Activated CD4-positive, alpha-beta T cell treated with anti-CD3 and anti-CD28 coated beads, Interleukin-10, Interleukin-2, amounts not matched to agents 100 ng/mL and 50 ng/mL, durations not matched to agents 16 hours and 8 hours (primary cell): ENCODE measurements around the gene HSPG2.

Experiments used
- DNase-seq: peaks from one replicate; pipeline ENCODE4 v3.0.0-alpha.2; 2020

Gene HSPG2

GRCh38 chr1:21878009-21878773, 58.9 kb downstream of the HSPG2 start:
- DNase-seq, result no peak

GRCh38 chr1:21876267-21876666, 60.8 kb downstream of the HSPG2 start:
- no peak for DNase-seq

GRCh38 chr1:21875621-21876063, 61.5 kb downstream of the HSPG2 start:
- no peak for DNase-seq

GRCh38 chr1:21874778-21875547, 62.1 kb downstream of the HSPG2 start:
- no peak for DNase-seq

- no peak for DNase-seq
Measured at GRCh38 chr1:21874328-21874727, 62.8 kb downstream of the HSPG2 start.

- DNase-seq, result no peak
Measured at GRCh38 chr1:21873761-21874160, 63.3 kb downstream of the HSPG2 start.

GRCh38 chr1:21873174-21873573, 63.9 kb downstream of the HSPG2 start:
- DNase-seq, result no peak

GRCh38 chr1:21872445-21873079, 64.5 kb downstream of the HSPG2 start:
- no peak for DNase-seq

GRCh38 chr1:21871943-21872342, 65.2 kb downstream of the HSPG2 start:
- DNase-seq, result no peak

- no peak for DNase-seq
Measured at GRCh38 chr1:21870611-21871010, 66.5 kb downstream of the HSPG2 start.

- no peak for DNase-seq
Measured at GRCh38 chr1:21869620-21870121, 67.4 kb downstream of the HSPG2 start.

GRCh38 chr1:21868941-21869454, 68.1 kb downstream of the HSPG2 start:
- DNase-seq, result no peak

- DNase-seq, result no peak
Measured at GRCh38 chr1:21868482-21868881, 68.6 kb downstream of the HSPG2 start.

- DNase-seq, result no peak
Measured at GRCh38 chr1:21867451-21867996, 69.6 kb downstream of the HSPG2 start.

- DNase-seq, result no peak
Measured at GRCh38 chr1:21866707-21867043, 70.4 kb downstream of the HSPG2 start.

- no peak for DNase-seq
Measured at GRCh38 chr1:21865943-21866706, 71.0 kb downstream of the HSPG2 start.

GRCh38 chr1:21865609-21865942, 71.5 kb downstream of the HSPG2 start:
- DNase-seq, result no peak

- DNase-seq, result no peak
Measured at GRCh38 chr1:21864730-21865129, 72.4 kb downstream of the HSPG2 start.

GRCh38 chr1:21863981-21864380, 73.1 kb downstream of the HSPG2 start:
- no peak for DNase-seq

- no peak for DNase-seq
Measured at GRCh38 chr1:21861602-21862429, 75.3 kb downstream of the HSPG2 start.

- no peak for DNase-seq
Measured at GRCh38 chr1:21860971-21861370, 76.1 kb downstream of the HSPG2 start.
